SU-DHL-6 (cell line): Measurements from ENCODE around the gene CTXND1.

ENCODE experiments used
- H2AFZ ChIP-seq: fragments of 200-600 bp; sonication (generic); 2 replicates; pipeline ENCODE4 v1.6.1; 2014; ENCODE audit warnings: low read depth, mild to moderate bottlenecking, moderate library complexity, mixed read lengths, antibody characterized with exemption, low read length; ENCODE audit not compliant: severe bottlenecking
- H3F3A ChIP-seq: fragments of 200-600 bp; shearing (Covaris generic); 2 replicates; pipeline ENCODE4 v1.6.0; 2016; ENCODE audit warnings: antibody characterized with exemption, mild to moderate bottlenecking; ENCODE audit not compliant: insufficient read depth
- H3K27ac ChIP-seq: fragments of 200-600 bp; sonication (generic); 2 replicates; pipeline ENCODE4 v1.5.1; 2016; ENCODE audit warnings: low read depth, mild to moderate bottlenecking, low read length, moderate library complexity, mixed read lengths
- H3K27me3 ChIP-seq: fragments of 200-600 bp; sonication (generic), shearing (Covaris generic); 2 replicates; pipeline ENCODE4 v1.6.0; 2014; ENCODE audit warnings: mild to moderate bottlenecking, low read length
- H3K36me3 ChIP-seq: fragments of 200-600 bp; sonication (generic); 2 replicates; pipeline ENCODE4 v1.6.1; 2014; ENCODE audit warnings: mild to moderate bottlenecking, low read length, mixed read lengths
- H3K4me2 ChIP-seq: fragments of 300-600, 200-600 bp; shearing (Covaris generic), sonication (generic); 2 replicates; pipeline ENCODE4 v1.6.0; 2014; ENCODE audit warnings: low read length, low read depth, mild to moderate bottlenecking; ENCODE audit not compliant: poor library complexity, severe bottlenecking
- H3K4me3 ChIP-seq: fragments of 200-600 bp; sonication (generic); 2 replicates; pipeline ENCODE4 v1.5.1; 2014; ENCODE audit warnings: antibody characterized with exemption, low read length, mild to moderate bottlenecking, mixed read lengths; ENCODE audit not compliant: insufficient read depth, poor library complexity, severe bottlenecking
- H3K79me2 ChIP-seq: fragments of 200-600 bp; sonication (generic); 2 replicates; pipeline ENCODE4 v1.6.1; 2014; ENCODE audit warnings: mild to moderate bottlenecking, low read length, moderate library complexity; ENCODE audit not compliant: insufficient read depth
- H3K9ac ChIP-seq: fragments of 200-600 bp; sonication (generic); 2 replicates; pipeline ENCODE4 v1.7.0; 2014; ENCODE audit warnings: mild to moderate bottlenecking, low read length
- H3K9me2 ChIP-seq: fragments of 200-600 bp; sonication (generic); replicated peaks from 2 replicates; pipeline ENCODE4 v1.6.1; 2014; ENCODE audit warnings: low read length; ENCODE audit not compliant: insufficient read depth
- H3K9me3 ChIP-seq: fragments of 200-600 bp; sonication (generic); 2 replicates; pipeline ENCODE4 v1.6.1; 2014; ENCODE audit warnings: low read length, mixed read lengths; ENCODE audit not compliant: insufficient read depth
- H4K20me1 ChIP-seq: fragments of 200-600 bp; sonication (generic); 2 replicates; pipeline ENCODE4 v1.6.1; 2014; ENCODE audit warnings: low read depth, mild to moderate bottlenecking, antibody characterized with exemption, low read length, moderate library complexity, mixed read lengths
- CTCF ChIP-seq: fragments of 200-600 bp; sonication (generic); IDR thresholded peaks from one replicate; pipeline ENCODE4 v1.5.1; 2017; ENCODE audit warnings: antibody characterized with exemption, mild to moderate bottlenecking, low read length, moderate library complexity; ENCODE audit not compliant: insufficient read depth, poor library complexity, severe bottlenecking
- EZH2phosphoT487 ChIP-seq: fragments of 200-600 bp; sonication (generic), shearing (Covaris generic); conservative IDR thresholded peaks from 2 replicates; pipeline ENCODE4 v1.6.1; 2018; ENCODE audit warnings: mild to moderate bottlenecking, antibody characterized with exemption, low read length, moderate library complexity, mixed read lengths

Gene CTXND1

GRCh38 chr15:80268101-80268500 lies 16.1 kb upstream of the CTXND1 start:
- Histone ChIP-seq H3K9me3 (no peaks in the 10 kb centered on the region), H3K9me2 (no peaks in the 10 kb centered on the region), H3K9ac (no peak overlapping the region), H3K4me3 (no peak overlapping the region), H4K20me1 (no peaks in the 10 kb centered on the region), H3F3A (no peaks in the 10 kb centered on the region), H3K79me2 (no peaks in the 10 kb centered on the region), H3K4me2 (no peak overlapping the region), H3K27ac (no peak overlapping the region), H2AFZ (no peak overlapping the region), H3K27me3 (no peaks in the 10 kb centered on the region), H3K36me3 (no peaks in the 10 kb centered on the region)
- TF ChIP-seq CTCF: no peak
- no peak for TF ChIP-seq EZH2phosphoT487

- Histone ChIP-seq H3F3A (no peaks in the 10 kb centered on the region), H3K79me2 (no peaks in the 10 kb centered on the region), H3K9me2 (no peaks in the 10 kb centered on the region), H3K27ac (no peak overlapping the region), H3K9ac (no peak overlapping the region), H4K20me1 (no peaks in the 10 kb centered on the region), H3K9me3 (no peaks in the 10 kb centered on the region), H2AFZ (no peak overlapping the region), H3K4me2 (no peak overlapping the region), H3K4me3 (no peak overlapping the region), H3K27me3 (no peaks in the 10 kb centered on the region), H3K36me3 (no peaks in the 10 kb centered on the region)
- TF ChIP-seq CTCF: no peak
- no peak for TF ChIP-seq EZH2phosphoT487
Observed at GRCh38 chr15:80267658-80268057, 15.6 kb upstream of the CTXND1 start.

- Histone ChIP-seq H3K9me2 (no peaks in the 10 kb centered on the region), H2AFZ (no peak overlapping the region), H3F3A (no peaks in the 10 kb centered on the region), H3K4me3 (no peak overlapping the region), H3K79me2 (no peaks in the 10 kb centered on the region), H4K20me1 (no peaks in the 10 kb centered on the region), H3K9ac (no peak overlapping the region), H3K36me3 (no peaks in the 10 kb centered on the region), H3K27me3 (no peaks in the 10 kb centered on the region), H3K4me2 (no peak overlapping the region), H3K9me3 (no peaks in the 10 kb centered on the region), H3K27ac (no peak overlapping the region)
- no peak for TF ChIP-seq CTCF
- TF ChIP-seq EZH2phosphoT487: no peak
Observed at GRCh38 chr15:80266745-80267144, 14.7 kb upstream of the CTXND1 start.
